Aorta (tissue), 5 donors: Measurements from ENCODE around the gene UBR2. TPM values are rescaled to one million over a fixed set of nuclear protein-coding genes. Genes with fewer than 3 reads are reported as not detected.

ENCODE experiments used
- ATAC-seq: fragments of 200-7000 bp; cut with Tn5 transposase; one replicate; pipeline ENCODE4 v1.9.1; 2022; ENCODE audit warnings: moderate library complexity; ENCODE audit not compliant: low FRiP score
- DNase-seq, 2 donors: peaks; one replicate each; pipeline ENCODE4 v3.0.0-alpha.2; 2020
- H3K27ac ChIP-seq, 2 donors: one replicate each; pipeline ENCODE4 v1.5.1; 2013; ENCODE audit warnings: low read length in 2 of 2, mild to moderate bottlenecking in 2 of 2, moderate library complexity in 2 of 2, control low read depth in 1 of 2, inconsistent platforms in 1 of 2, low read depth in 1 of 2
- H3K27me3 ChIP-seq, 2 donors: one replicate each; pipeline ENCODE4 v1.6.1; 2013; ENCODE audit warnings: control low read depth in 1 of 2, low read length in 1 of 2, mild to moderate bottlenecking in 1 of 2, moderate library complexity in 1 of 2; ENCODE audit not compliant: insufficient read depth in 2 of 2, control insufficient read depth in 1 of 2
- H3K36me3 ChIP-seq, 2 donors: one replicate each; pipeline ENCODE4 v1.6.1; 2013; ENCODE audit warnings: control low read depth in 1 of 2, low read length in 1 of 2, mild to moderate bottlenecking in 1 of 2; ENCODE audit not compliant: insufficient read depth in 2 of 2, control insufficient read depth in 1 of 2
- H3K4me1 ChIP-seq, 2 donors: one replicate each; pipeline ENCODE4 v1.6.1; 2013; ENCODE audit warnings: low read length in 2 of 2, control low read depth in 1 of 2, mild to moderate bottlenecking in 1 of 2, moderate library complexity in 1 of 2; ENCODE audit not compliant: insufficient read depth in 2 of 2, control insufficient read depth in 1 of 2
- H3K4me3 ChIP-seq, 2 donors: one replicate each; pipeline ENCODE4 v1.5.1; 2013; ENCODE audit warnings: low read length in 2 of 2, control low read depth in 1 of 2, mild to moderate bottlenecking in 1 of 2
- H3K9me3 ChIP-seq: one replicate; pipeline ENCODE4 v1.6.1; 2013; ENCODE audit warnings: mild to moderate bottlenecking, low read length; ENCODE audit not compliant: control insufficient read depth
- WGBS, 2 donors: extraction: QIAGEN DNeasy Blood & Tissue Kit; methylation state at CpG; one replicate each; pipeline ENCODE4 v1.1.7; 2013; 5-methylcytosine and 5-hydroxymethylcytosine counted together
- intact Hi-C, 2 donors: fragments of 100-400 bp; cut with DNase I; formaldehyde crosslinking; loops; one replicate each; pipeline versions ENCODE4 v1.14.2 to v1.15.0; 2022
- polyA plus RNA-seq, 2 donors: library from polyadenylated mRNA; stranded (reverse); fragments of 200-250 nt; gene quantifications; one replicate each; pipeline ENCODE4 v1.2.3, GENCODE V29; 2013
- total RNA-seq, 2 donors: library from RNA; stranded (reverse); fragmentation: NEBNext Ultra II Directional; extraction: Animal tissue kit (Norgen Biotek cat#: 25700); gene quantifications; one replicate each; pipeline ENCODE4 v1.2.1, GENCODE V29; 2021
- donor health status: healthy with polysubstance abuse.
- donor health status: Bipolar disorder and iron deficiency.
- donor health status: DM: no; HTN: no; CAD: no.
- donor health status: DM: no; HTN: no; CAD: no.
- donor health status: DM: yes; HTN: yes; CAD: no.

UBR2 gene
- total and polyA plus RNA-seq, 4 donors = 6.5 to 38.8 (median 22.4) TPM

- peaks cover 2 to 5% of the 10 kb centered on the region in 2 donors for H3K36me3 ChIP-seq
- H3K9me3 ChIP-seq = no peaks in the 10 kb centered on the region
- no peaks in the 10 kb centered on the region for H3K4me1 ChIP-seq
- H3K27ac ChIP-seq = no peak overlapping the region
- ATAC-seq = no peak
- no peaks in the 10 kb centered on the region for H3K27me3 ChIP-seq
- 40 to 52% methylated on average over 1 of the region's 1 CpG for whole genome bisulfite sequencing, 2 donors
- no peak for DNase-seq
- H3K4me3 ChIP-seq = no peak overlapping the region
- intact Hi-C loops = no loop called here
These were observed 54.3 kb downstream of the UBR2 start for GRCh38 chr6:42618105-42618504.

GRCh38 chr6:42618686-42619085 lies 54.9 kb downstream of the UBR2 start:
- Histone ChIP-seq H3K27me3 (no peaks in the 10 kb centered on the region), H3K4me1 (no peaks in the 10 kb centered on the region), H3K36me3 (peaks cover 2 to 6% of the 10 kb centered on the region in 2 donors), H3K4me3 (no peak overlapping the region), H3K27ac (no peak overlapping the region), H3K9me3 (no peaks in the 10 kb centered on the region)
- DNase-seq = no peak
- intact Hi-C loops = no loop called here
- ATAC-seq = no peak
- 48 to 51% methylated on average over 5 of the region's 5 CpGs for WGBS, 2 donors

GRCh38 chr6:42619963-42620362 lies 56.1 kb downstream of the UBR2 start:
- DNase-seq = no peak
- Histone ChIP-seq H3K36me3 (peaks cover 2 to 6% of the 10 kb centered on the region in 2 donors), H3K27ac (no peak overlapping the region), H3K27me3 (no peaks in the 10 kb centered on the region), H3K4me3 (no peak overlapping the region), H3K4me1 (no peaks in the 10 kb centered on the region), H3K9me3 (no peaks in the 10 kb centered on the region)
- intact Hi-C loops = no loop called here
- WGBS, 2 donors = 71 to 80% methylated on average over 1 of the region's 1 CpG
- no peak for ATAC-seq

- intact Hi-C loops = no loop called here
- no peak for DNase-seq
- H3K9me3 ChIP-seq = no peaks in the 10 kb centered on the region
- H3K27me3 ChIP-seq = no peaks in the 10 kb centered on the region
- peaks cover 0 to 1% of the 10 kb centered on the region in 2 donors for H3K36me3 ChIP-seq
- ATAC-seq = no peak
- H3K4me3 ChIP-seq = no peak overlapping the region
- no peaks in the 10 kb centered on the region for H3K4me1 ChIP-seq
- no peak overlapping the region for H3K27ac ChIP-seq
These were observed 60.8 kb downstream of the UBR2 start for GRCh38 chr6:42624601-42625000.

- intact Hi-C loops = no loop called here
- H3K4me1 ChIP-seq = no peaks in the 10 kb centered on the region
- DNase-seq (no peak), ATAC-seq (no peak)
- H3K27me3 ChIP-seq = no peaks in the 10 kb centered on the region
- no peak overlapping the region for H3K27ac ChIP-seq
- H3K9me3 ChIP-seq = no peaks in the 10 kb centered on the region
- 83 to 94% methylated on average over 1 of the region's 1 CpG for WGBS, 2 donors
- H3K4me3 ChIP-seq = no peak overlapping the region
- H3K36me3 ChIP-seq = peaks cover 0 to 3% of the 10 kb centered on the region in 2 donors
These were observed 63.2 kb downstream of the UBR2 start for GRCh38 chr6:42627044-42627443.

GRCh38 chr6:42627674-42628073 lies 63.8 kb downstream of the UBR2 start:
- no peak overlapping the region for H3K27ac ChIP-seq

GRCh38 chr6:42628604-42629003 lies 64.8 kb downstream of the UBR2 start:
- intact Hi-C loops = no loop called here
- Histone ChIP-seq H3K9me3 (no peaks in the 10 kb centered on the region), H3K27ac (no peak overlapping the region), H3K4me3 (no peak overlapping the region), H3K36me3 (peaks cover 0 to 2% of the 10 kb centered on the region in 2 donors), H3K27me3 (no peaks in the 10 kb centered on the region), H3K4me1 (no peaks in the 10 kb centered on the region)
- no peak for DNase-seq
- ATAC-seq = no peak
- 87 to 89% methylated on average over 2 of the region's 2 CpGs for whole genome bisulfite sequencing, 2 donors

More at GRCh38 chr6:42627674-42628073, 63.8 kb downstream of the UBR2 start:
- ATAC-seq = no peak
- H3K4me3 ChIP-seq = no peak overlapping the region
- 15 to 26% methylated on average over 1 of the region's 1 CpG for WGBS, 2 donors
- no peaks in the 10 kb centered on the region for H3K4me1 ChIP-seq
- H3K36me3 ChIP-seq = peaks cover 0 to 3% of the 10 kb centered on the region in 2 donors
- intact Hi-C loops = no loop called here
- no peaks in the 10 kb centered on the region for H3K9me3 ChIP-seq
- no peak for DNase-seq
- no peaks in the 10 kb centered on the region for H3K27me3 ChIP-seq

- H3K4me1 ChIP-seq = no peaks in the 10 kb centered on the region
- no peak for DNase-seq
- H3K4me3 ChIP-seq = no peak overlapping the region
- intact Hi-C loops = no loop called here
- no peak overlapping the region for H3K27ac ChIP-seq
- H3K9me3 ChIP-seq = no peaks in the 10 kb centered on the region
- H3K27me3 ChIP-seq = no peaks in the 10 kb centered on the region
- 85 to 90% methylated on average over 5 of the region's 5 CpGs for WGBS, 2 donors
- peaks cover 0 to 2% of the 10 kb centered on the region in 2 donors for H3K36me3 ChIP-seq
- ATAC-seq = no peak
These were observed 66.0 kb downstream of the UBR2 start for GRCh38 chr6:42629845-42630244.

- peaks cover 0 to 2% of the 10 kb centered on the region in 2 donors for H3K36me3 ChIP-seq
- H3K4me1 ChIP-seq = no peaks in the 10 kb centered on the region
- no peak overlapping the region for H3K4me3 ChIP-seq
- WGBS, 2 donors = 83 to 92% methylated on average over 3 of the region's 3 CpGs
- no peak for DNase-seq
- no peak overlapping the region for H3K27ac ChIP-seq
- H3K27me3 ChIP-seq = no peaks in the 10 kb centered on the region
- intact Hi-C loops = no loop called here
- no peaks in the 10 kb centered on the region for H3K9me3 ChIP-seq
- ATAC-seq = no peak
These were observed 73.9 kb downstream of the UBR2 start for GRCh38 chr6:42637681-42638080.
